Lung microvascular endothelial cell (primary cell): ENCODE measurements around the gene C19orf25. TPM values are rescaled to one million over a fixed set of nuclear protein-coding genes. Genes with fewer than 3 reads are reported as not detected.
"Not testable (repeated sequence)": the region's sequence is repeated elsewhere in the genome, so short reads cannot be mapped to it uniquely, and the experiment has no call there.

Source experiments
- DNase-seq, 2 donors: peaks; one replicate each; pipeline versions ENCODE4 v3.0.0 to v3.0.0-alpha.2; 2010; ENCODE audit warnings: low read depth in 2 of 2
- total RNA-seq: library from RNA; depleted of rRNA; stranded (reverse); fragments of >200 nt; gene quantifications from 2 replicates; pipeline ENCODE4 v1.2.1, GENCODE V29; 2014

C19orf25 gene
- total RNA-seq, 1 donor from 2014 or later = 17.5 TPM

DNA sequence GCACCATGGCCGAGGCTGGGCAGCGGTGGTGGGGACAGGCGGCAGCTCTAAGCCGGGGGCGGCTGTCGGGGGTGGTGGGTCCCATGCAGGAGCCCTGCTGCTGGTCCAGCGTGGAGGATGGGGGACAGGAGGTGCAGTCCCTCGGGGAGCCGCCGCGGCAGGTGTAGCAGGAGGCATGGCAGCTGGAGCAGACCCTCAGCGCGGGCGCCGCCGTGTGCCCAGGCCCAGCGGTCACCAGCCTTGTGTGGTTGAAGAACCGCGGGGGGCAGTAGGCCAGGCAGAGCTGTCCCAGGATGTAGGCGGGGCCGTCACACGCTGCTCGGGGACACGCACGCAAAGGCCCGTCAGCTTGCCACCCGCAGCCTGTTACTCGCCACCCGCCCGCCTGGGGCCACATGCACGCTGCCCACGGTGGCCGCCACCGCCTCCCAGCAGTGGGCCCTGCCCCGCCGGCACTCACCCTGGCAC, 2.9 kb upstream of the C19orf25 start:
- no peak for DNase-seq

GRCh38 chr19:1481224-1481892, 2.3 kb upstream of the C19orf25 start:
- DNase-seq = no peak

DNA sequence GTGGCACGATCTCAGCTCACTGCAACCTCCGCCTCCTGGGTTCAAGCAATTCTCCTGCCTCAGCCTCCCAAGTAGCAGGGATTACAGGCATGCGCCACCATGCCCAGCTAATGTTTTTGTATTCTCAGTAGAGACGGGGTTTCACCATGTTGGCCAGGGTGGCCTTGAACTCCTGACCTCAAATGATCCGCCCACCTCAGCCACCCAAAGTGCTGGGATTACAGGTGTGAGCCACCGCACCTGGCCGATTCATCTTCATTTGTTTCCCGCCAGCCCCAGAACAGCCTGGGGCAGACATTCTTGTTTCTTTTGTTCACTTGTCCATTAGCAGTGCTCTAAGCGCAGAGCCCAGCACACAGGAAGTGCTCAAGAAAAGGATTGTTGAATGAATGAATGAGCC, 2.0 kb downstream of the C19orf25 start:
- not testable (repeated sequence) for DNase-seq

DNA sequence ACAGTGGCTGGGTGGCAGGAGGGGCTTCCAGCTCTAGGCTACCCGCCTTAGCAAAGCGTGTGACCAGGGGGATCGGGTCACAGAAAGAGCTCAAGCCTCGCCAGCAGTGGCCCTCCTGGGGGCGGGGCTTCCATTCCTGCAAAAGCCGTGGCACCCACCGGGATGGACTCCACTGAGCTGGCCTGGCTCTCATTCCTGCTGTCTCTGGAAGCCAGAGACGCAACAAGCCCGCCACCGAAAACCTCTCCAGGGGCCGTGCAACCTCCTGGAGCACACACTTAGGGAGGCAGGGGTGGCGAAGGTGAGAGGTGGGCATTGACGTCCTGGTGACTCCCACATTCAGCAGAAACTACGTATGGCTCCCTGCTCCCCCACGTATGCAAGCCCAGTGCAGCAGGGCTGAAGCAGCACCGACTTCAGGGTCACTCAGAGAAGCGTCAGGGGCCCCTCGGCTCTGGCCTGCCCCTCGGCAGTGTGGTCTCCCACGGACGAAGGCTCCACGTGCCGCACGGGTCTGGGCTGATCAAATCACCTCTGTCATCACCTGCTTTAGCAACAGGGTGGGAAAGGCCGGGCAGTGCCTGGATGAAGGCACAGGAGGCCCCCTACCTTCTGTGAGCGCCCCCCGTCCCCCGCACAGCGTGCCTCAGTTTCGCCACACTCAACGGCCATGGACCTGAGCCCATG, 3.1 kb downstream of the C19orf25 start:
- no peak for DNase-seq

DNA sequence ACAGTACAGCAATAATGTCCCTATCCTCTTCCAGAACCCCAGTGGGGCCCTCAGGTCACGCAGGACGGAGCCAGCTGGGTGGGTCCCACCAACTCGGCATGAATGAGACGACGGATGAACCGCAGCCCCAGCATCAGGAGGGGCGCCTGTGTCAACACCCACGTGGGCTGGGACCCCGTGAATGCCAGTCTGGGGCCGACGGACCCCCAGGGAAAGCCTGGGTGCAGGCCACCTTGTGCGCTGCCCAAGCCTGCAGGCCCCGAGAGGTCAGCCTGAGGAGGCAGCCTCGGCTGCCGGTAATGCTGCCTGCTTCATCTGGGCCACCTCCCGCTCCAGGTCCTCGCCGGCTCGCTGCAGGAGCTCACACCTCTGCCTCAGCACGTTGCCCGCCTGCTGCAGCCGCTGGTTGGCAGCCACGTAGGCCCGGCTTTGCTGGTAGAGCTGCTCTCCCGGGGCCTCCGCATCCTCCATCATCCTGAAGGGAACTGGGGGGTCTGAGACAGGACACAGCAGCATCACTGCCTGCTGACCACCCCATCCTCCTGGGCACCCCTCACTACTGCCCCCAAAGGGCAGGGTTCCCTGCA, 4.2 kb downstream of the C19orf25 start:
- no peak for DNase-seq

GRCh38 chr19:1474011-1474764, 4.8 kb downstream of the C19orf25 start:
- no peak for DNase-seq

DNA sequence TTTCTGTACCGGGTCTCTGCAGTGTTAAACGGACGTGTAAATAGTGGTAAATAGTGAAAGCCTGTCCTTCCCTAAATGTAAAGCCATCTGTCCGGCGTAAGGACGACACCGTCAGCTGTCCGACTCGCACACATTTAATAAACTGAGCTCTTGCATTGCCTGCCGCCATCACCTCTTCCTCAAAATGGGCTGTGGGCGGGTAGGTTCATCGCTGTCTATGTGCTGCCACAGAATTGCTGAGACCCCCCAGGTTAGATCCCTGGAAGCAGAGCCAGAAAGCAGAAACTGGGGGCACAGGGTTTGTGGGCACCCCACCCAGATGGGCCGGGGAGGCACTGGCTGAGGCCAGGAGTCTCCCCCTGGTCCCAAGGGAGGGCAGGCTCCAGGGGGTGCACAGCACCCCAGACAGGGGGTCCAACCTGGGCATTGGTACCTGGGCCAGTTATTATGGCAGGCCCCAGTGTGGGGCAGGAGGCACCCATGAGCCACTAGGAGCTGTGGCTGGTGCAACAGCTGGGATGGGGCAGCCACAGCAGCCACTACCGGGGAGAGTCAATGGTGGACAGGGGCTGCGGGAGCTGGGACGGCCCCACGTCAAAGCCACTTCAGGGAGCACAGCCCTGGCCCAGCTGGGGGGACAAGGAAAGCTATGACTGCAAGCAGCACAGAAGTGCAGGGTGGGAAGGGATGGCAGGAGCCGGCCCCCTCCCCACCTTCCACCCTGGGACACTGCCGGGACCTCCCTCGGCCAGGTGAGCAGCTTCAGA, 5.7 kb downstream of the C19orf25 start:
- DNase-seq = no peak

DNA sequence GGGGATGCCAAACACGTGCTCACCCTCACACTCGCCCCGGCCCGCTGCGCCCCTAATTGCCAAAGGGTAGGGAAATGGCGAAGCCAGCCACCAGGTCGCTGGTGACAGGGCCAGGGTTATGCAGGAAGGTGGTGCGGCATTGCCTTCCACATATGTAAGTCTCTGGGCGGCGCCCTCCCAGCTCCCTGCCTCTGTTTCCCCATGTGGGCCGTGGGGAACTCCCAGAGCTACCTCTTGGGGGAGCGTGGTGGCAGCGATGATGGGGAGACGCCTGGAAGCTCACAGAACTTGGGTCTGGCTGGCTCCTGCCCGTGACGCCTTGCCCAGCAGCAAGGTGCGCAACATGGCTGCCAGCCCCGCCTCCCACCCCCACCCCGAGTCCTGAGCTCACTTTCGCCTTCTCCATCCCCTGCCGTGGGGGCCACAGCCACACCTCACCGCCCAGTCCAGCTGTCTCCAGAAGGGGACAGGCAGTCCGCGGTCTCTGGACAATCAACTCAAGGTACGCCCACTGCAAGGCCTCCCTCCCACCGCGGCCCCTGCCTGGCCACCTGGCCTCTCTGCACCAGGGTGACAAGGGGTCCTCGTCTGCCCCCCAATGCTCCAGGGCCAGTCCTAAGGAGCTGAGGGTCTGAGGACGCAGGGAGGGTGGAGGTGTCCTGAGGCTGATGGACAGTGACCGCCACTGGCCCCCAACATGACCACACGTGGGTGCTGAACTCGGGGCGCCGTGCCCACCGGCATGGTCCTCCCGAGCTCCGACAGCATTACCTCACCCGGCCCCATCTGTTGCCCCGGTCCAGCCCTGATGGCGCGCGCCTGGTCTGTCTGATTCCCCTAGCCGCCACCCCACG, 6.6 kb downstream of the C19orf25 start:
- no peak for DNase-seq

GRCh38 chr19:1471515-1472160, 7.4 kb downstream of the C19orf25 start:
- DNase-seq = no peak

GRCh38 chr19:1471010-1471514, 8.0 kb downstream of the C19orf25 start:
- DNase-seq = no peak

DNA sequence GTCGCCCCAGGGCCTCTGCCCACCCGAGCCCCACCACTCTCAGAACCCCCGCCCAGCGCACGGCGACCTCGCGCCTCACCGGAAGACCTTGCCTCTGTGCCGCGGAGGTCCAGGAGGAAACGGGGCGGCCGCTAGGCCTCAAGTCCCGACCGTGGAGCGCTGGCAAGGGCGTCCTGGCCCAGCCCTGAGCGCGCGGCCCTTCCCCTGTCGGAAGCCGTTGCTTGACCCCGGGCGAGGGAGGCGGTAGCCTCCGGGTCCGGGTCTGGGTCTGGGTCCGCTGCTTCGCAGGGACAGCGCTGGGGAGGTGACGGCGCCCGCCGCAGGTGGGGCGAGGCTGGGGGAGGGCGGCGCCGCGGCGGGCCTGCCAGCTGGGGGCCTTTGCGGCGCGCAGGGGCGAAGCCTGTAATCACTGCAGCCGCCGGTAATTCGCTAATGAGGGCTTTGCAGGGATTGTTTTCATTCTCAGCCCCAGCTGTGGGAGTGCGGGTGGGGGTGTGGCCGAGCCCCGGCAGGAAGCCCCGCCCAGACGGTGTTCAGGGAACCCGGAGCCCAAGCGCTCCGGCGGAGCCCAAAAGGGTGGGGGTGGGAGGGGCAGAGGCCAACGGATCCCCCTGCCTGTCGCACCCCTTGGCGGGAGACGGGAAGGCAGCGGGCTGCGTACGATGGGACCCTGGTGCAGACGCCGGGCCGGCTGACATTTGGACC, 8.6 kb downstream of the C19orf25 start:
- DNase-seq = no peak

GRCh38 chr19:1470055-1470304, 9.0 kb downstream of the C19orf25 start:
- DNase-seq = no peak

- no peak for DNase-seq
Observed at GRCh38 chr19:1469255-1470054, 9.6 kb downstream of the C19orf25 start.

DNA sequence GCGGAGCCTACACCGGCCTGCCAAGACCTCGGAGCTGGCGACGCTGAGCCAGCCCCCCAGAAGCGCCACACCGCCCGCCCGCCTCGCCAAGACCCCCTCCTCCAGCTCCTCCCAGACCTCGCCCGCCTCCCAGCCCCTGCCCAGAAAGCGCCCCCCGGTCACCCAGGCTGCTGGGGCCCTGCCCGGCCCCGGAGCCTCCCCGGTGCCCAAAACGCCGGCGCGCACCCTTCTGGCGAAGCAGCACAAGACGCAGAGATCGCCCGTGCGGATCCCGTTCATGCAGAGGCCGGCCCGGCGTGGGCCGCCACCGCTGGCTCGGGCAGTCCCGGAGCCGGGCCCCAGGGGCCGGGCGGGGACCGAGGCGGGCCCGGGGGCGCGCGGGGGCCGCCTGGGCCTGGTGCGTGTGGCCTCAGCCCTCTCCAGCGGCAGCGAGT, 10.2 kb downstream of the C19orf25 start:
- no peak for DNase-seq

GRCh38 chr19:1468274-1468820, 10.7 kb downstream of the C19orf25 start:
- DNase-seq = no peak

- DNase-seq = no peak
Observed at GRCh38 chr19:1467490-1468273, 11.3 kb downstream of the C19orf25 start.

GRCh38 chr19:1467215-1467489, 11.9 kb downstream of the C19orf25 start:
- DNase-seq = no peak
